KOPT-K1 (cell line): ENCODE data around the gene DYNLL2.
"Not testable (repeated sequence)": the region's sequence is repeated elsewhere in the genome, so short reads cannot be mapped to it uniquely, and the experiment has no call there.

Experiments used
- H3K27ac ChIP-seq: fragments of 200-600 bp; sonication (generic); 2 replicates; pipeline ENCODE4 v1.5.1; 2016; ENCODE audit warnings: antibody characterized with exemption, mild to moderate bottlenecking, low read depth, low read length; ENCODE audit not compliant: poor library complexity, severe bottlenecking
- H3K36me3 ChIP-seq: fragments of 200-600 bp; sonication (generic); 2 replicates; pipeline ENCODE4 v1.5.1; 2017; ENCODE audit warnings: antibody characterized with exemption, mild to moderate bottlenecking, low read length, moderate library complexity; ENCODE audit not compliant: insufficient read depth
- H3K9me3 ChIP-seq: fragments of 200-600 bp; sonication (generic); 2 replicates; pipeline ENCODE4 v1.5.1; 2017; ENCODE audit warnings: antibody characterized with exemption, low read length, mild to moderate bottlenecking; ENCODE audit not compliant: insufficient read depth, poor library complexity, severe bottlenecking

DYNLL2 gene

DNA sequence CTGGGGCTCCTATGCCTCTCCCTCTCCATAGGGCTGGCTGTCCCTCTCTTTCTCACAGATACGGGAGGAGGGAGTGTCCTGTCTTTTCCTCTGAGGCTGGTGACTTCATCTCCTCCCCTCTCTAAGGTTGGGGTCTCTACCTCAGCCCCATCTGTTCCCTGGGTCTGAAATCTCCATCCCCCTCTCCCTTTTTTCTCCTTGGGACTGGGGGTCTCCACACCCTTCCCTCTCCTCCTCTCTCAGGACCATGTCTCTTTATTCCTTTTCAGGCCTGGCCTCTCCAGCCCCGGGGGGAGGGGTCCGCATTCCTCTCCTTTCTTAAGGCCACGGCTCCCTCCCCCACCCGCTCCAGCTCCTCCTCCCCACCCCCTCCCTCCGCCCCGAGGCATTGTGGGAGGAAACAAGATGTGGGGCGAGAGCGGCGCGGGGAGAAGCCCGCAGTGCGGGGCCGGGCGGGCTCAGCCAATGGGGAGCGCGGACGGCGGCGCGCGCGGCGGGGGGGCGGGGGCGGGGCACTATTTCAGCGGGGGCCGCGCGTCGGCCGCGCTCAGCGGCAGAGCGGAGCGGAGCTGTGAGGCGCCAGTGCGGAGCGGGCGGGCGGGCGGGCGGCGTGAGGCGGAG, at the start of gene DYNLL2:
Gene DYNLL2 (plus strand): TSS at position 550 of the 621 bp plus-strand sequence. CDS start 3,672 bp downstream, outside the sequence.
- H3K9me3 ChIP-seq = no peaks in the 10 kb centered on the region
- H3K36me3 ChIP-seq = peaks cover 33% of the 10 kb centered on the region
- peak within 1 kb of the TSS; percentile 80 for H3K27ac ChIP-seq

DNA sequence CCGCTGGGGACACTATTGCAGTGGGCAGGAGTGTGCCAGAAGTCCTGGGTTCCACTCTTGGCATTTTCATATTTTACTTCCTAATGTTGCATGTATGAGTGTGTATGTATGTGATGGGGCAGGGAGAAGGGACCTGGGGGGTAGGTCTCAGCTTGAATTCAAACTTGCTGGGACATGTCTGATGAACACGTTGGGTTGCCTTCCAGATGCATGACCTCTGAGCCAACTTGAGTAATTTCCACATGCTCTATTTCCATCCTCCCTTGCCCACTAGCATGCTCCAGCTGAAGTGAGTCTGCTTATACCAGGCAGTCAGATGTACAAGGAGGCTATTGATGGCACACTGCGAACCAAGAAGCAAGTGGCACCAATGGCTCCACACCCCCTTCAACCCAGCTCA, 43.2 kb upstream of the DYNLL2 start:
- peaks cover 20% of the 10 kb centered on the region for H3K9me3 ChIP-seq
- H3K36me3 ChIP-seq = no peaks in the 10 kb centered on the region
- no peak overlapping the region for H3K27ac ChIP-seq

DNA sequence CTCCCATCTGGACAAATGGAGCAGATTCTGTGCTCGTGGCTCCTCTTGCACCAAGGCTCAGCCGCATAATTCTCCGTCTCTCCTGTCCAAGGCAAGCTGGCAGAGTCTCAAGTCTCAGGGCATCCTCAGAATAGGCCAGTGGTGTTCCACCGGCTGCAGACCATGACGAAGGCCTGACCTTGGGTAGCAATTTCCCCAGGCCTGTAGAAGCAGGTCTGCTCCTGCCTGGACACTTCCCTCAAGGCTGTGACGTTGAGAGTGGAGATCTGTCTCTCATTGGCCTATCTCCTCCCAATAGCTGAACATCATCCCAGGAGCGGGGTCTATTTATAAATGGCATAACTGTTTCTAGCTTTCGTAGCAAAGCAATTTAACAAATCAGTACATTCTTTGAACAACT, 42.8 kb upstream of the DYNLL2 start:
- Histone ChIP-seq H3K9me3 (peaks cover 20% of the 10 kb centered on the region), H3K27ac (no peak overlapping the region), H3K36me3 (no peaks in the 10 kb centered on the region)

DNA sequence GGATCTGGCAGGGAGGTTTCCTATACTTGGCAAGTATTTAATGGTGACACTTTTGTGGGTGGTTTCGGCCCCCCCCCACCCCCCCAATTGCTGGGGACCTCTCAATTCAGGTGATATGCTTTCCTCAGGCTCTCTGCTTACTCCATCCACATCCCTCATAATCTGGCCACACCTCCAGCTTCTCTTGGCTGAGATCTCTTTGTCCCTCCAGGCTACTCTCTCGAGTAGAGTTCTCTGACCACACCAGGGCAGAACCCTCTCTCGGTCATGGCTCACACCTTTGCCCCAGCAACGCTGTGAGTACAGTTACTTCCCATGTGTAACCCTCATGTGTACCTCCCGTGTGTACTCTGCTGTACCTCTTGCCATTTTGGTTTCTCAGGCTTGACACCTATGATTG, 42.1 kb upstream of the DYNLL2 start:
- peaks cover 20% of the 10 kb centered on the region for H3K9me3 ChIP-seq
- no peak overlapping the region for H3K27ac ChIP-seq
- H3K36me3 ChIP-seq = no peaks in the 10 kb centered on the region

DNA sequence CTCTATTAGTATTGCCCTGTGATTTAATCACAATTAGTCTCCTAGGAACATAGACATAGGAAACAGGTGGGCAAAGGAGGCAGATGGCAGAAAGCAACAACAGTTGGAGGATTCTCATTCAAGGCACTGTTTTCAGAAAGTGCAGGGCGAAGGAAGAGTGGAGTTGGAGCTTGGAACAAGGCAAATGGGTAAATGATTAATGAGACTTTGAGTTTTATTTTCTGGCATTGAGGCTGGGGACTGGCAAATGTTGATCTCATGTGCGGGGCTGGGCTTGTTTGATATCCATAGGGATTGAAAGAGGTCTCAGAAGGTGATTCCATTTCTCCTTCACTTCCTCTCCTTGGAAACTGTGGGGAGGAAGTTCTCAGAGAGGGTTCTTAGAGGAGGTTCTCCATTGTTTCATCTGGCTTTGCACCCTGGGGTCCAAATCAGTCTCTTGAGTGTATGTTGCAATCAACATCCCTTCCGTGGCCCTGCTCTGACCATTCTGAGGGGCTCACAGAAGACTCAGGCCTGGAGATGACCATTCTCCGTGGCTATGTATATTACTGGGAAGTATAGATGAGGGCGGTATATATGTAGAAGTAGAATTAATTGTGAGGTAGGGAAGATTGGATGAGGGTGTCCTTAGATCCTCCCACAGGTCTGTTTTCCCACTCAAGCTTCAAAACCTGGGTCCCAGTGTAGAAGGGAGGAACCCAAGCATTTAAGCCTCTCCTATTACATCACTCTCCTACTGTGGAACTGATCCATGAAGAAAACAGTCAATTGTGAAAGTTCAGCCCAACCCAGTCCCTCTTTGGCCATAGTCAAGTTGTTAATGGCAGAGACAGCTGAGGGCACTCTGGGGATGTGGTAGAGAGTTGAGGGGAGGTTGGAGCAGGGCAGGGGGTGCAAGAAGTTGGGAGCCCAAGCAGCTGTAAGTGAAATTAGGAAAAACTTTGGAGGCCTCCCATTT, 39.7 kb upstream of the DYNLL2 start:
- H3K36me3 ChIP-seq = no peaks in the 10 kb centered on the region
- peaks cover 20% of the 10 kb centered on the region for H3K9me3 ChIP-seq
- no peak overlapping the region for H3K27ac ChIP-seq

DNA sequence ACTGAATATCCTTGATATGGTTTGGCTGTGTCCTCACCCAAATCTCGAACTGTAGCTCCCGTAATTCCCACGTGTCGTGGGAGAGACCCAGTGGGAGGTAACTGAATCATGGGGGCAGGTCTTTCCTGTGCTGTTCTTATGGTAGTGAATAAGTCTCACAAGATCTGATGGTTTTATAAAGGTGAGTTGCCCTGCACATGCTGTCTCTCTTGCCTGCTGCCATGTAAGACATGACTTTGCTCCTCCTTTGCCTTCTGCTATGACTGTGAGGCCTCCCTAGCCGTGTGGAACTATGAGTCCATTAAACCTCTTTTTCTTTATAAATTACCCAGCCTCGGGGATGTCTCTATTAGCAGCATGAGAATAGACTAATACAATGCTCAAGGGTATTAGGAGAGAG, 39.0 kb upstream of the DYNLL2 start:
- not testable (repeated sequence) for H3K36me3 ChIP-seq, H3K27ac ChIP-seq
- H3K9me3 ChIP-seq = peaks cover 20% of the 10 kb centered on the region

DNA sequence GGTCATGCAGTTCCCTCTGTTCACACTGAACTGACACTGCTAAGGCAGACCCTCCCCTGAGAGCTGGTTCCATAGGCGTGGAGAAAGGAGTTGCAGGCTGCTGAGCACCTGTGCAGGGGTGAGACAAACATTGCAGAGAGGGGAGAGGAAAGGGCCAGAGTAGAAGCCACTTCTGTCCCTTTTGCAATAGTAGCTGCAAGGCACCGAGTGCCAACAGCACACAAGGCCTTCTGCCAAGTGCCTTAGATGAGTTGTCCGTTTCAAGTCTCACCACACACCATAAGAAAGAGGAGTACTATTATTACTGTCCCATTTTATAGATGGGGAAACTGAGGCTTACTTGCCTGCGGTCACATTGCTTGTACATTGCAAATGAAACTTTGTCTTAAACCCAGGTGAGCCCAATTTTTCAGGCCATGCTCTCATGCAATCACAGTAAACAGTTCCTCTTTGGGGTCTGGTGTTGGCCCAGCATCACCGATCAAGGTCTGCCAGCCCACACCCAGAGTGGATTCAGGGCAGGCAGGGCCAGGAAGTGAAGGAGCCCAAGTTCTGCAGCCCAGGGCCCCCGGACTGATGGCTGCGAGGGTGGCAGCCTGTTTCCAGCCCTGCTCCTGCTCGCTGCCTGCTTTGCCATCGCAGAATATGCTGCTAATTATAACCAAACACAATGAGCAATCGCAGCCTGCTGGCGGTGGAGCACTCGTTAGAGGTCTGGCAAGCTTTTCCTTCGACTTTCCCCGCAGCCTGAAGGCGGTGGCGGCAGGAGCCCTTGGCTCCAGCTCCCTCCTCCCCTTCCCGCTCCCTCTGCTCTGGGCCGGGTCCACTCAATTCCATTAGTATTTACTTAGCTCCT, 36.8 kb upstream of the DYNLL2 start:
- Histone ChIP-seq H3K27ac (no peak overlapping the region), H3K9me3 (peaks cover 20% of the 10 kb centered on the region), H3K36me3 (no peaks in the 10 kb centered on the region)

DNA sequence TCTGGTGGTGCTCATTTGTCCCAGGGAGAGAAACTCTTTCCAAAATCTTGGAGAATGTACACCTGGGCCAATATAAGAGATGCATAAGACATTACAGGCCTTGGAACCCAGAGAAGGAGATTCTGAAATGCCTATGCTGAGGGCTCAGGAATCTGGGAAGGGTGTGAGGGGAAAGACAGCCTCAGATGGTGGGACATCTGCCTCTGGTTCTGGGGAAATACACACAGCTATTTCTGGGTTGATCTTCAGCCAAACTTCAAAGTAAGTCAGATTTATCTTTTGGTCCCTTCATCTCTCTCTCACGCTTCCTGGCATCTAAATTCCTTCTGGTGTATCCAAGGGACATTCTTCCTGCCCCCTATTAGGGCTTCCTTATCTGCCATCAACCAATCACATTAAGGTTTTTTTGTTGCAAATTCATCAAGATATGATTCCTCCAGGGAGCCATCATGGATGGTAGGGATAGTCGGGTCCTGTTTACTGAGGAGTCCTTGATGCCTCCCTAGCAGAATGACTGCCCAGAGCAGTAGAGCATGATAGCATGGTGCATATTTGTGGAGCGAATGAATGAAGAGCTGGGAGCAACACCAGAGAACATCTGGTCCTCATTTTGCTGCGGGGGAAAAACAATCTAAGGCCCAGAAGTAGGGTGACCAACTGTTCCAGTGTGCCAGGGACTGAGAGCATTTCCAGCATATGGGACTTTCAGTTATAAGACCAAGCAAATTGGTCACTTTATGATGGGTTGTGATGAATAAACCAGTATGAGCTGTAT, 35.7 kb upstream of the DYNLL2 start:
- no peaks in the 10 kb centered on the region for H3K36me3 ChIP-seq
- H3K9me3 ChIP-seq = peaks cover 20% of the 10 kb centered on the region
- H3K27ac ChIP-seq = no peak overlapping the region

DNA sequence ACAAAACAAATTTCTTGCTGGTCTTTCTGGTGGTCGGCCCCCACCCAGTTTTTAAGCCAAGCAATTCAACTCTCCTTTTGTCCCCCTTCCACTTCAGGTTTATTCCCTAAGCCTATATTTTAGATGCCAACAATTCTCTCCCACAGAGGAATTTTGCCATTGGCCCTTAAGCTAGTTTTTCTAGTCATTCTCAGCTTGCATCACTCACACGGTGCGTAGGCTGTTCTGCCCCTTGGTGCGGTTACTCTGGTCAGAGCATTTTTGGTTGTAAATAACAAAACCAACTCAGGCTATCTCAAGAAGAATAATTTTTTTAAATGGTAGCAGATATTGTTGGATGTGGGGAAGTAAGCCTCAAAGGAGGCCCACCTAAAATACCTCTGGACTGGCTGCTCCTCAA, 33.7 kb upstream of the DYNLL2 start:
- Histone ChIP-seq H3K27ac (no peak overlapping the region), H3K36me3 (no peaks in the 10 kb centered on the region), H3K9me3 (peaks cover 3% of the 10 kb centered on the region)

DNA sequence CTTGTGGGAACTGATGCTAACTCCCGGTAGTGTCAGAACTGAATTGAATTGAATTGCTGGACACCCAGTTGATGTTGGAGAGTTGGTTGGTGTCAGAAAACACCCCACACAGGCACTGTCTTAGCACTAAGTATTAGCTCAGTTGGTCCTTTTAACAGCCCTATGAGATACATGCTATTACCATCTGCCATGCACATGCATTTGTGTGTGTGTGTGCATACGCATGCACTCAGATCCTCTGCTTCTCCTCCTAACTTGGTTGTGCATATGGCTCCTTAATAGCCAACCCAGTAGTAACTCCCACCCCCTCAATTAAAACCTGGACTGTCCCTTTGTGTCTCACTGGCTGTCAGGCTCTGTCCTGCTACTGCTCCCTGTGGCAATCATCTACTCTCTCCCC, 32.3 kb upstream of the DYNLL2 start:
- Histone ChIP-seq H3K27ac (no peak overlapping the region), H3K9me3 (no peaks in the 10 kb centered on the region), H3K36me3 (no peaks in the 10 kb centered on the region)

DNA sequence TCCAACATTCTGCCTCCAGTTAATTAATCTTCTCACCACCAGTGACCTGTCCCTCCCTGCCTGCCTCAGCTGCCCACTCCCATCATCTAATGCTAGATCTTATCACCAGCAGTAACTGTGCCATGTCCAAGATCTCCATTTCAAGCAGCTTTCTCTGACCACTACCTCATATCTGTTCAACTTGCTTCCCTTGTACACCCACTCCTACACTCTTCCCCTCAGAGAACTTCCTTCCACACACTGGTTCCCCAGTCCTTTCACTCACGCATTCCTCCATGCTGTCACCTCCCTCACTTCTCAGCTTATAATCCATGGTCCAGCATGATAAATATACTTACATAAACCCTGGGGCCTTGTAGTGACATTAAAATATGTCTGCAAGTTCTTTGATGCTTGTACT, 31.8 kb upstream of the DYNLL2 start:
- H3K27ac ChIP-seq = no peak overlapping the region
- H3K36me3 ChIP-seq = no peaks in the 10 kb centered on the region
- H3K9me3 ChIP-seq = no peaks in the 10 kb centered on the region

DNA sequence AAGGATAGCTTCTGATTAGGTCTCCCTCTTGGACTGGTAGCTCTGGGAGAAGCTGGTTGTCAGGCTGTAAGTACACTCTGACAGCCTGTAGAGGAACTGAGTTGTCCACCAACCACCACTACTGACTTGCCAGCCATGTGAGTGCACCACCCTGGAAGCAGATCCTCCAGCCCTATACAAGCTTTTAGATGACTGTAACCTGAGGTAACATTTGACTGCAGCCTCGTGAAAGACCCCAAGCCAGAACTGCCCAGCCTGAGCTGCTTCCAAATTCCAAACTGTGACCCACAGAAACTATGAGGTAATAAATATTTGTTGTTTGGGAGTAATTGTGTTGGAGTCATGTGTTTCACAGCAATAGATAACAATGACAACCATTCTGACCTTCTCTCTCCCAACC, 30.8 kb upstream of the DYNLL2 start:
- Histone ChIP-seq H3K9me3 (no peaks in the 10 kb centered on the region), H3K36me3 (no peaks in the 10 kb centered on the region), H3K27ac (no peak overlapping the region)

DNA sequence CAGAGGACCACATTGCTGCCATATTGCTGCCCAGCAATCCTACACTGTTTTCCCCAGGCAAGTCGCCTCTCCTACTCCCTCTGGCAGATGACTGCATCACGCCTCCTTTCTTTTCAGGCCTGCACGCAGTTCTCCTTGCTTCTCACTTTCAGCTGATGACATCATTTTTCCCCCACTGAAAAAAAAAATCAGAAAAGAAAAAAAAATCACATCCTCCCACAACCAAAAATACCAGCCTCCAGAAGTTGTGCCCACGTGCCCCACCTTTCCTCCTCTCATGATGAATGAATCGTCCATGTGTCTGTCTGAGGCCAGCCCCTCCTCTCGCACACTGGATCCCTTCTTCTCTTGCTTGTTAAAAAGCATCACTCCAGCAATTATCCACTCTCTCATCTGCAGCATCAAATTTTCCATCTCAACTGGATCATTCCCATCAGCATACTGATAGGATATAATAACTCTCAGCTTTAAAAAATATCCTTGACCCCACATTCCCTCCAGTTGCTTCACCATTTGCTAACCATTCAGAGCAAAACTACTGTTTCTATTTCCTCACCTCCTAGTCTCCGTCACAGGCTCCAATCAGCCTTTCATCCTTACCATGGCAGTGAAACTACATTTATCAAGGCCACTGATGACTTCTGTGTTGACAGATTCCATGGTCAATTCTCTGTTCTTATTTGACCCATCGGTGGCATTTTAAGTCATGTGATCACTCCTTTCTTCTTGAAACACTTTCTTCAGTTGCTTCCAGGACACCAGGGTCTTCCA, 30.1 kb upstream of the DYNLL2 start:
- Histone ChIP-seq H3K27ac (no peak overlapping the region), H3K9me3 (no peaks in the 10 kb centered on the region), H3K36me3 (no peaks in the 10 kb centered on the region)

DNA sequence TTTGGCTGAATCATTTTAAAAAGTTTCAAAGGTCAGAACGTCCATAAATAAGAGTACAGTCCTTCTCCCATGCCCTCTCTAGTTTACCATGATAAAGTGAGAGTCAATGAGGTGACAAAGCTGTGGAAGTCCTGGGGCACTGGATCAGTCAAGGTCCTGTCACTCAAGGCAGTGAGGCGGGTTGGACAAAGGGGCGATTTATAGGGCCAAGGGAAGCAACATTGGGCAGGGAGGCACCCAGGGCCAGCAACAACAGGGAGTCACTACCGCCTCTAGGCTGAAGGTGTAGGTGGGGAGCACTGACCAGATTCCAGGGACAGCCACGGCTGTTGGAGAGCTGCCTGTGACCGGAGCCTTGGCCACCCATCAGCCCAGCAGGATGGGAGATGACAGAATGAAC, 28.6 kb upstream of the DYNLL2 start:
- Histone ChIP-seq H3K36me3 (no peaks in the 10 kb centered on the region), H3K27ac (no peak overlapping the region), H3K9me3 (no peaks in the 10 kb centered on the region)
